Heart right ventricle (tissue), 16 donors: ENCODE measurements around the gene PPP1R15B. TPM values are rescaled to one million over a fixed set of nuclear protein-coding genes. Genes with fewer than 3 reads are reported as not detected.

Source experiments
- ATAC-seq, 8 donors: fragments of 200-7000 bp; cut with Tn5 transposase; one replicate each; pipeline ENCODE4 v1.9.1; 2020; ENCODE audit warnings: mild to moderate bottlenecking in 8 of 8, moderate library complexity in 8 of 8, moderate number of reproducible peaks in 1 of 8
- DNase-seq, 2 donors: peaks; one replicate each; pipeline ENCODE4 v3.0.0-alpha.2; 2020
- H3K27ac ChIP-seq, 10 donors: fragments of 200-600 bp; sonication (generic) in 2 of 10; one replicate each; pipeline versions ENCODE4 v1.5.0 to v1.8.0; 2020 to 2022; ENCODE audit warnings: mild to moderate bottlenecking in 3 of 10
- H3K27me3 ChIP-seq, 7 donors: fragments of 200-600 bp; one replicate each; pipeline ENCODE4 v1.8.0; 2021 to 2022; ENCODE audit warnings: mild to moderate bottlenecking in 2 of 7
- H3K36me3 ChIP-seq, 9 donors: fragments of 200-600 bp; sonication (generic) in 1 of 9; one replicate each; pipeline versions ENCODE4 v1.5.0 to v1.8.0; 2020 to 2022; ENCODE audit warnings: mild to moderate bottlenecking in 2 of 9
- H3K4me1 ChIP-seq, 9 donors: fragments of 200-600 bp; sonication (generic) in 1 of 9; one replicate each; pipeline versions ENCODE4 v1.5.0 to v1.8.0; 2020 to 2022; ENCODE audit warnings: mild to moderate bottlenecking in 4 of 9
- H3K4me3 ChIP-seq, 10 donors: fragments of 200-600 bp; sonication (generic) in 2 of 10; one replicate each; pipeline versions ENCODE4 v1.5.0 to v1.8.0; 2020 to 2022; ENCODE audit warnings: mild to moderate bottlenecking in 7 of 10, moderate library complexity in 2 of 10
- H3K9me3 ChIP-seq, 11 donors: fragments of 200-600 bp in 10 of 11; sonication (generic) in 2 of 11; one replicate each; pipeline versions ENCODE4 v1.5.0 to v1.8.0; 2013 to 2022; ENCODE audit warnings: mild to moderate bottlenecking in 2 of 11, control low read depth in 1 of 11, moderate library complexity in 1 of 11
- WGBS, 2 donors: extraction: QIAGEN DNeasy Blood & Tissue Kit; methylation state at CpG; one replicate each; pipeline ENCODE4 v1.1.7; 2013; ENCODE audit warnings: inconsistent platforms in 1 of 2; 5-methylcytosine and 5-hydroxymethylcytosine counted together
- intact Hi-C, 10 donors: fragments of 100-400 bp; cut with DNase I; formaldehyde crosslinking; loops; one replicate each; pipeline versions ENCODE4 v1.11.1 to v1.14.2; 2022
- polyA plus RNA-seq, 2 donors: library from polyadenylated mRNA; stranded (reverse); fragments of 200-250 nt; gene quantifications; one replicate each; pipeline ENCODE4 v1.2.3, GENCODE V29; 2013
- total RNA-seq, 10 donors: library from RNA; stranded (reverse); fragmentation: NEBNext Ultra II Directional in 3 of 10; extraction: Animal tissue kit (Norgen Biotek cat#: 25700) in 3 of 10; gene quantifications; one replicate each; pipeline versions ENCODE4 v1.2.1 to v1.2.4, GENCODE V29; 2021 to 2023
- TF ChIP-seq, protein P1 (sequence below), 9 donors: fragments of 200-600 bp; sonication (generic) in 2 of 9; IDR thresholded peaks; one replicate each; pipeline versions ENCODE4 v1.5.0 to v1.8.0; 2021 to 2022; ENCODE audit warnings: antibody characterized with exemption in 9 of 9, mild to moderate bottlenecking in 5 of 9, moderate library complexity in 1 of 9
- donor health status: Arrhythmogenic right ventricular cardiomyopathy.
- donor health status: ischemic (EF 13 %, LVEDD 7.1; RV severe dilation, severe dysfunction).
- donor health status: healthy with polysubstance abuse.
- donor health status: DM: no; HTN: yes; CAD: no.
- donor health status: DM: no; HTN: no; CAD: no.
- donor health status: ischemic (EF 25% LVEDD 6.9; RV normal size, moderate dysfunction).
- donor health status: ischemic (EF 25% LVEDD 5.7; RV mildly dilated, moderate dysfunction).
- donor health status: healthy.
- donor health status: DM: yes; HTN: yes; CAD: no.
- donor health status: Ischemic cardiomyopathy.
- donor health status: ischemic (EF 35%, LVEDD 5.7; RV mildly dilated, moderate dysfunction).
- donor health status: nonischemic (EF 11% LVEDD 7.7; RV severe dilation, severe dysfunction).
- donor health status: DM: yes; HTN: yes; CAD: no.
- donor health status: PGD.
- donor health status: ischemic (EF 29% LVEDD 5.4; RV normal size, mild dysfunction).
- donor health status: nonischemic (EF 23%, LVEDD 6.1; RV moderate dilation, normal function).

The PPP1R15B gene
- total and polyA plus RNA-seq, 12 donors = 8.4 to 47.3 (median 21.5) TPM

- 83 to 86% methylated on average over 2 of the region's 2 CpGs for WGBS, 2 donors
- no peak for ATAC-seq
- intact Hi-C loops = loop anchor here in 9 of 10 donors (5.0 to 10.0 kb wide), 6 partner anchors 99 to 497 kb away; partner anchors contain the start of genes SNRPE (in 3 of the 9) and GOLT1A (in 2 of the 9)
Observed at GRCh38 chr1:204361341-204361771, 50.3 kb downstream of the PPP1R15B start.

DNA sequence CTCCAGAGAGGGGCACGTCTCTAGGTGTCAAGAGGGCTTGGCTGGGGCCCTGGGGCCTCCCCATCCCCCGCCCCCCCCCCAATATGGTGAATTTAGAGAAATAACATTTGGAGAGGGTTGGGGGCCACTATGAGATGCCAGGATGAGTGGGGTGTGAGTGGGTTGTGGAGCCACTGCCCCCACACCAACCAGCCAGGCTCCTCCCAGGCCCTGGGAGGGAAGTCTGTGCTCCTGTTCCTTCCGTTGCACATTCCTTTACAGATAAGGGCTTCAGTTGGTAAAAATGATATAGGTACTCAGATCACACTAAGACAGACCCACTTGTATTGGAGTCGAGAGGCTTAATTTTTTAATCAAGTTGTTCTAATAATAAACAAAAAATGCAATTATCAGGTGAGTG is 51.3 kb downstream of the PPP1R15B start:
- no peaks in the 10 kb centered on the region for H3K9me3 ChIP-seq
- H3K4me3 ChIP-seq = peak overlapping the region in 1 of 10 donors; percentile 43
- H3K4me1 ChIP-seq = peaks cover 4 to 66% (median 34%) of the 10 kb centered on the region in 9 donors
- intact Hi-C loops = loop anchor here in 9 of 10 donors (5.0 to 10.0 kb wide), 6 partner anchors 98 to 496 kb away; partner anchors contain the start of genes SNRPE (in 3 of the 9) and GOLT1A (in 2 of the 9)
- H3K27ac ChIP-seq = peak overlapping the region in 1 of 10 donors; percentile 32
- ATAC-seq (no peak), DNase-seq (no peak)
- TF ChIP-seq, protein P1, sequence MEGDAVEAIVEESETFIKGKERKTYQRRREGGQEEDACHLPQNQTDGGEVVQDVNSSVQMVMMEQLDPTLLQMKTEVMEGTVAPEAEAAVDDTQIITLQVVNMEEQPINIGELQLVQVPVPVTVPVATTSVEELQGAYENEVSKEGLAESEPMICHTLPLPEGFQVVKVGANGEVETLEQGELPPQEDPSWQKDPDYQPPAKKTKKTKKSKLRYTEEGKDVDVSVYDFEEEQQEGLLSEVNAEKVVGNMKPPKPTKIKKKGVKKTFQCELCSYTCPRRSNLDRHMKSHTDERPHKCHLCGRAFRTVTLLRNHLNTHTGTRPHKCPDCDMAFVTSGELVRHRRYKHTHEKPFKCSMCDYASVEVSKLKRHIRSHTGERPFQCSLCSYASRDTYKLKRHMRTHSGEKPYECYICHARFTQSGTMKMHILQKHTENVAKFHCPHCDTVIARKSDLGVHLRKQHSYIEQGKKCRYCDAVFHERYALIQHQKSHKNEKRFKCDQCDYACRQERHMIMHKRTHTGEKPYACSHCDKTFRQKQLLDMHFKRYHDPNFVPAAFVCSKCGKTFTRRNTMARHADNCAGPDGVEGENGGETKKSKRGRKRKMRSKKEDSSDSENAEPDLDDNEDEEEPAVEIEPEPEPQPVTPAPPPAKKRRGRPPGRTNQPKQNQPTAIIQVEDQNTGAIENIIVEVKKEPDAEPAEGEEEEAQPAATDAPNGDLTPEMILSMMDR (IDR thresholded peaks at IDR 0.05) = peak in 1 of 9 donors; percentile 8
- 57 to 60% methylated on average over 4 of the region's 4 CpGs for WGBS, 2 donors
- H3K27me3 ChIP-seq = peaks cover 0 to 27% (median 0%) of the 10 kb centered on the region in 7 donors
- H3K36me3 ChIP-seq = no peaks in the 10 kb centered on the region

More at GRCh38 chr1:204361341-204361771, 50.3 kb downstream of the PPP1R15B start:
- no peaks in the 10 kb centered on the region for H3K36me3 ChIP-seq
- no peaks in the 10 kb centered on the region for H3K9me3 ChIP-seq
- TF ChIP-seq, protein P1 (IDR thresholded peaks at IDR 0.05) = no peak
- no peak overlapping the region for H3K4me3 ChIP-seq
- DNase-seq = no peak
- peak overlapping the region in 3 of 10 donors; percentile 7 to 53 (median 33) for H3K27ac ChIP-seq
- peaks cover 0 to 27% (median 0%) of the 10 kb centered on the region in 7 donors for H3K27me3 ChIP-seq
- peaks cover 4 to 66% (median 34%) of the 10 kb centered on the region in 9 donors for H3K4me1 ChIP-seq

DNA sequence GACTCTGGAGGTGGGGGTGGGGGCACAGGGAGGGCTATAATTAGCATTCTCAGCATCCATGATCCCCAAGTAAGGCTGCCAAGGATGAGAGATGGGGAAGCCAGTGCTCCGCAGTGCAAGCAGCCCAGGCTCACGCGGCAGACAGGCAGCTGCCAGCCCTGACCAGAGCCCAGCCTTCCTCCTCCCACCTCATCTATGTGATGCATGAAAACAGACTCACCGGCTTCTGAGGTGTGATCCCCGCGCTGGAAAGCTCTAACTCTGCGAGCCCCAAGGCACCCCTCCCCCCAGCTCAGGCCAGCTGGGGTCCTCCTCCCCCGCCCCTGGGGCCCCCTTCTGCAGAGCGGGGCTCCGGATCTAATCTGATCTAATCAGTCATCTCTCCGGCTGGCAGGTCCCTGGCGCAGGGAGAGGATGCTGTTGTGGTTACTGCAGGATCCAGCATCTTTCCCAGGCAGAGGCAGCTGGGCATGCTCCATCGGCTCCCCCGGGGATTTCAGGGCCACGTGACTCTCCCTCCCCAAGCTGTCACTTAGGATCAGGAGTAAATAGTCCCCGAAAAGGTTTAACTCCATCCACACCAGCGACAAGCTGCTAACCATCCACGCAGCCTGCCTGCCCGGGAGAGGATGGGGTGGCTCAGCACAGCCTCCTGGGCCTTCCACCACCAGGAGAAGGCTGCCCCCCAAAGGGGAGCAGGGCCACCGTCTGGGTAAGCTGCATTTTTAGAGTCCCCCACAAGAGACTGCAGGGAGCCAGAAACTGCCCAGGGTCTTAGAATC is 52.0 kb downstream of the PPP1R15B start, which contains the start of gene PLEKHA6:
Gene PLEKHA6 (minus strand): TSS at position 456 of the 782 bp plus-strand sequence. CDS start 86,202 bp downstream, outside the sequence.
- H3K27me3 ChIP-seq = peaks cover 0 to 27% (median 0%) of the 10 kb centered on the region in 7 donors
- no peaks in the 10 kb centered on the region for H3K9me3 ChIP-seq
- WGBS, 2 donors = 14% methylated on average over 19 to 20 of the region's 20 CpGs
- peak within 1 kb of the TSS in 4 of 10 donors; percentile 15 to 43 (median 29) for H3K4me3 ChIP-seq
- peak within 1 kb of the TSS in 1 of 10 donors; percentile 53 for H3K27ac ChIP-seq
- intact Hi-C loops = loop anchor here in 9 of 10 donors (5.0 to 10.0 kb wide), 6 partner anchors 97 to 495 kb away; partner anchors contain the start of genes SNRPE (in 3 of the 9) and GOLT1A (in 2 of the 9)
- ATAC-seq = peak; percentile 10 to 40 (median 22)
- TF ChIP-seq, protein P1 (IDR thresholded peaks at IDR 0.05) = peak in 7 of 9 donors; percentile 12 to 49 (median 24)
- DNase-seq = peak; percentile 49 to 70
- H3K36me3 ChIP-seq = no peaks in the 10 kb centered on the region
- H3K4me1 ChIP-seq = peaks cover 4 to 66% (median 34%) of the 10 kb centered on the region in 9 donors

GRCh38 chr1:204359131-204359473 is 52.5 kb downstream of the PPP1R15B start:
- Histone ChIP-seq H3K9me3 (no peaks in the 10 kb centered on the region), H3K4me1 (peaks cover 4 to 64% (median 34%) of the 10 kb centered on the region in 9 donors), H3K27ac (peak overlapping the region in 1 of 10 donors; percentile 53), H3K4me3 (peak overlapping the region in 3 of 10 donors; percentile 15 to 43 (median 33)), H3K27me3 (peaks cover 0 to 27% (median 0%) of the 10 kb centered on the region in 7 donors), H3K36me3 (no peaks in the 10 kb centered on the region)
- WGBS, 2 donors = 47 to 57% methylated on average over 5 of the region's 5 CpGs
- TF ChIP-seq, protein P1 (IDR thresholded peaks at IDR 0.05) = no peak
- no peak for DNase-seq
- no peak for ATAC-seq
- intact Hi-C loops = no loop called here
